ENCODE measurements around the gene DOCK9.

Gene DOCK9

GRCh38 chr13:98822225-98822606 is 155.6 kb downstream of the DOCK9 start:
- TF ChIP-seq CTCF (IDR thresholded peaks at IDR 0.05; ENCODE audit: insufficient read depth, low read depth, low read length, missing control alignments) = no peak
- no peak for DNase-seq (ENCODE audit: low read depth)
- H3K4me3 ChIP-seq (ENCODE audit: low read depth, low read length) = no peak overlapping the region

GRCh38 chr13:98821372-98822224 is 156.3 kb downstream of the DOCK9 start:
- DNase-seq (ENCODE audit: low read depth) = no peak
- H3K4me3 ChIP-seq (ENCODE audit: low read depth, low read length) = no peak overlapping the region
- no peak for TF ChIP-seq CTCF (IDR thresholded peaks at IDR 0.05; ENCODE audit: insufficient read depth, low read depth, low read length, missing control alignments)

GRCh38 chr13:98820744-98821371 is 157.0 kb downstream of the DOCK9 start:
- no peak overlapping the region for H3K4me3 ChIP-seq (ENCODE audit: low read depth, low read length)
- DNase-seq (ENCODE audit: low read depth) = no peak
- no peak for TF ChIP-seq CTCF (IDR thresholded peaks at IDR 0.05; ENCODE audit: insufficient read depth, low read depth, low read length, missing control alignments)

GRCh38 chr13:98820300-98820699 is 157.6 kb downstream of the DOCK9 start:
- no peak for DNase-seq (ENCODE audit: low read depth)
- no peak for TF ChIP-seq CTCF (IDR thresholded peaks at IDR 0.05; ENCODE audit: insufficient read depth, low read depth, low read length, missing control alignments)
- H3K4me3 ChIP-seq (ENCODE audit: low read depth, low read length) = no peak overlapping the region

GRCh38 chr13:98819382-98820010 is 158.4 kb downstream of the DOCK9 start:
- no peak for DNase-seq (ENCODE audit: low read depth)
- no peak for TF ChIP-seq CTCF (IDR thresholded peaks at IDR 0.05; ENCODE audit: insufficient read depth, low read depth, low read length, missing control alignments)
- H3K4me3 ChIP-seq (ENCODE audit: low read depth, low read length) = no peak overlapping the region

- no peak for TF ChIP-seq CTCF (IDR thresholded peaks at IDR 0.05; ENCODE audit: insufficient read depth, low read depth, low read length, missing control alignments)
- no peak overlapping the region for H3K4me3 ChIP-seq (ENCODE audit: low read depth, low read length)
- DNase-seq (ENCODE audit: low read depth) = no peak
These were observed 161.5 kb downstream of the DOCK9 start for GRCh38 chr13:98816406-98816805.
